ENCODE results near the gene FLT4. TPM values are rescaled to one million over a fixed set of nuclear protein-coding genes. Genes with fewer than 3 reads are reported as not detected.

The FLT4 gene
- total RNA-seq, 1 experiment from 2014 or later: 6.3 TPM

DNA sequence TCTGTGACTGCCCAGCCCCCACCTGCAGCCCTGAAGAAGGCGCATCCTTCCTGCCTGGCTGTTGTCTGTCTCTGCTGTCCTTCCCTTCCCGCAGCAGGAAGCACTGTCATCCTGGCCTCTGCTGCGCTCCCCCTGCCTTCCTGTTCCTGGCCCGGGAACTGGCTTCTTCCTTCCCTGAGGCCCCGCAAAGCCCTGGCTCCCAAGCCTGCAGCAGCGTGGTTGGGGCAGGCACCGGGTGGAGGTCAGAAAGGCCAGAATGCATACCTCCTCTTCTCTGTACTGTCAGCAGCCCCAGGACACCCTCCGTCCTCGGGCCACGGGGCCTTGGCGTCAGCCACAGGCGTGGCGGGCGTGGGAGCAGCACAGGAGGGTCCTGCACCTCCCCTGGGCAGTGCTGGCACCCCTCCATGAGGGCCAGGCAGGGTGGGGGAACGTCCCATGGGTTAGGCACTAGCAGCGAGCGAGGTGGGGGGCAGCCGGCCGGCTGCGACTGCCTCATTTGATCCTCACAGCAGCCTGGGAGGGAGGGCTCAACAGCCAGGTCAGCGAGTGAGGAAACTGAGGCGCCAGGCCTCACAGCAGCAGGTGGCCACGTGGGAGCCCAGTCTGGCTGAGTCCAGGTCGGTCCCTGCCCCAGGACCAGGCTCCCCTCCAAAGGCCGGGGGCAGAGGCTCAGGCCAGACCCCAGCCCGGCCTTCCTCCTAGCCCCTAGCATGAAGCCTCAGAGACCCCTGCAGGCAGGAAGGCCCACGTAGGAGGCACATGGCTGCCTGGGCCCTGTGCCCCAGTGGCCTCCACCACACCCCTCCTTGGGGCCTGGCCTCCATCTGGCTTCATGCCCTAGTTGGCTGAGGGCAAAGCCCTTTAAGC, 9.4 kb downstream of the FLT4 start:
- H3K9me3 ChIP-seq (ENCODE audit: control insufficient read depth, low read depth, low read length): no peaks in the 10 kb centered on the region
- H3K4me2 ChIP-seq (ENCODE audit: insufficient read depth, insufficient read length, low read length): no peak overlapping the region
- H3T11ph ChIP-seq (ENCODE audit: low read length): no peak overlapping the region
- no peak overlapping the region for H2BK5ac ChIP-seq (ENCODE audit: insufficient read length, low read length)
- Mint-ChIP-seq H3K4me1 (peaks cover 2 to 14% of the 10 kb centered on the region in 2 experiments; a peak in 3 of 4 replicates), H3K36me3 (ENCODE audit: insufficient read depth in 1 of 3, low read depth in 3 of 3) (no peaks in the 10 kb centered on the region; a peak in 2 of 7 replicates), H3K9me3 (no peaks in the 10 kb centered on the region; a peak in 1 of 5 replicates), H3K27me3 (ENCODE audit: low read depth) (peaks cover 10% of the 10 kb centered on the region), H3K27ac (no peak overlapping the region; a peak in 1 of 7 replicates), H3K4me3 (no peak overlapping the region)
- no peaks in the 10 kb centered on the region for H3K79me2 ChIP-seq (ENCODE audit: insufficient read depth, low read length)
- H2AK5ac ChIP-seq (ENCODE audit: insufficient read length, low read length): no peak overlapping the region
- H2BK20ac ChIP-seq (ENCODE audit: low read depth, low read length, poor library complexity, severe bottlenecking): no peak overlapping the region
- no peak overlapping the region for H3K27ac ChIP-seq (ENCODE audit: insufficient read length, low read depth, low read length)
- no peak overlapping the region for H3K4ac ChIP-seq (ENCODE audit: low read depth, low read length)
- no peak overlapping the region for H2BK15ac ChIP-seq (ENCODE audit: low read depth, low read length)
- no peak overlapping the region; the same call in 1 of the 2 replicates for H3K14ac ChIP-seq (ENCODE audit: insufficient read depth, low read length)
- H4K91ac ChIP-seq (ENCODE audit: insufficient read length, low read depth, low read length): no peak overlapping the region
- H3K9ac ChIP-seq (ENCODE audit: extremely low read depth, insufficient read length, low read length): no peak overlapping the region
- H3K27me3 ChIP-seq (ENCODE audit: insufficient read depth, low read length): no peaks in the 10 kb centered on the region
- no CpG with 5 or more reads among the region's 27 CpGs for WGBS (ENCODE audit: extremely low coverage, insufficient read length, low lambda C conversion rate)
- no peak overlapping the region for H2BK12ac ChIP-seq (ENCODE audit: insufficient read length, low read depth, low read length)
- H2BK120ac ChIP-seq (ENCODE audit: low read depth, low read length, poor library complexity, severe bottlenecking): no peak overlapping the region
- no peak overlapping the region for H2AFZ ChIP-seq (ENCODE audit: low read length)
- no peak overlapping the region for H3K56ac ChIP-seq (ENCODE audit: insufficient read length, low read depth, low read length)
- H3K4me1 ChIP-seq (ENCODE audit: insufficient read depth, low read length): no peaks in the 10 kb centered on the region
- no peak overlapping the region for H4K5ac ChIP-seq (ENCODE audit: insufficient read length, low read depth, low read length)
- no peaks in the 10 kb centered on the region for H3K23me2 ChIP-seq (ENCODE audit: insufficient read length, low read depth, low read length, poor library complexity, severe bottlenecking)
- H3K18ac ChIP-seq (ENCODE audit: insufficient read length, low read depth, low read length): no peak overlapping the region
- no peak overlapping the region for H4K8ac ChIP-seq (replicated peaks; ENCODE audit: insufficient read length, low read depth, low read length)
- H4K20me1 ChIP-seq (ENCODE audit: control insufficient read depth, insufficient read depth, insufficient read length): peaks cover 3% of the 10 kb centered on the region
- DNase-seq: peak; percentile 25
- no peak overlapping the region for H3K23ac ChIP-seq (ENCODE audit: insufficient read length, low read depth, low read length)
- no peaks in the 10 kb centered on the region for H3K79me1 ChIP-seq (ENCODE audit: insufficient read depth, low read depth, low read length, poor library complexity, severe bottlenecking)
- TF ChIP-seq, protein P1, sequence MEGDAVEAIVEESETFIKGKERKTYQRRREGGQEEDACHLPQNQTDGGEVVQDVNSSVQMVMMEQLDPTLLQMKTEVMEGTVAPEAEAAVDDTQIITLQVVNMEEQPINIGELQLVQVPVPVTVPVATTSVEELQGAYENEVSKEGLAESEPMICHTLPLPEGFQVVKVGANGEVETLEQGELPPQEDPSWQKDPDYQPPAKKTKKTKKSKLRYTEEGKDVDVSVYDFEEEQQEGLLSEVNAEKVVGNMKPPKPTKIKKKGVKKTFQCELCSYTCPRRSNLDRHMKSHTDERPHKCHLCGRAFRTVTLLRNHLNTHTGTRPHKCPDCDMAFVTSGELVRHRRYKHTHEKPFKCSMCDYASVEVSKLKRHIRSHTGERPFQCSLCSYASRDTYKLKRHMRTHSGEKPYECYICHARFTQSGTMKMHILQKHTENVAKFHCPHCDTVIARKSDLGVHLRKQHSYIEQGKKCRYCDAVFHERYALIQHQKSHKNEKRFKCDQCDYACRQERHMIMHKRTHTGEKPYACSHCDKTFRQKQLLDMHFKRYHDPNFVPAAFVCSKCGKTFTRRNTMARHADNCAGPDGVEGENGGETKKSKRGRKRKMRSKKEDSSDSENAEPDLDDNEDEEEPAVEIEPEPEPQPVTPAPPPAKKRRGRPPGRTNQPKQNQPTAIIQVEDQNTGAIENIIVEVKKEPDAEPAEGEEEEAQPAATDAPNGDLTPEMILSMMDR (conservative IDR thresholded peaks at IDR 0.05): no peak

Data from H9 (cell line).